K562 (cell line): ENCODE results near the gene KIF5C. TPM values are rescaled to one million over a fixed set of nuclear protein-coding genes. Genes with fewer than 3 reads are reported as not detected.
A peak's percentile ranks its signal among the peaks of the same experiment; 100 is the strongest.

ENCODE experiments used
- ATAC-seq: fragments of 200-7000 bp; cut with Tn5 transposase; 3 replicates; pipeline ENCODE4 v1.9.1; 2020; ENCODE audit warnings: moderate library complexity
- BruUV-seq: library from RNA; stranded (reverse); fragments of 400-500 nt; replicated peaks from 2 replicates; lab custom pipeline; 2021; lab: Mats Ljungman, UMichigan
- CTCF ChIA-PET: fragments of 300-600 bp; formaldehyde crosslinking; extraction: SDS; loops from one replicate; lab custom pipeline; 2021; ENCODE audit warnings: low intra/inter-chr PET ratio; lab: Yijun Ruan, JAX
- POLR2A ChIA-PET: fragments of 300-600, 350-650 bp; sonication (Branson Sonifier 250); formaldehyde crosslinking; extraction: SDS; loops from one replicate; lab custom pipeline; 2021; ENCODE audit warnings: antibody characterized with exemption, inconsistent platforms; lab: Yijun Ruan, JAX
- DNase-seq, 4 experiments: peaks; one replicate each; pipeline versions ENCODE4 v3.0.0 to v3.0.0-alpha.2; 2011 to 2018; ENCODE audit warnings: low spot score in 3 of 4, mixed read lengths in 3 of 4; ENCODE audit errors: extremely low read depth in 1 of 4
- FAIRE-seq: peaks from 2 replicates; lab custom pipeline; 2011; peaks lifted over from hg19 to GRCh38; lab: Jason Lieb, UNC
- H2AFZ ChIP-seq: 2 replicates; pipeline ENCODE4 v1.6.0; 2011; ENCODE audit warnings: low read depth, low read length, control low read depth, inconsistent platforms
- H3K27ac ChIP-seq: fragments of 200-600 bp; 3 replicates; pipeline ENCODE4 v1.8.0; 2011; ENCODE audit warnings: low read depth, mild to moderate bottlenecking, control low read depth, inconsistent platforms, low read length, moderate library complexity, mixed read lengths; ENCODE audit errors: extremely low read depth
- H3K27me3 ChIP-seq, 2 experiments: fragments of 300-600 bp in 1 of 2; 2 replicates in 1 of 2; 3 replicates in 1 of 2; pipeline versions ENCODE4 v1.6.0 to v1.8.0; 2011; ENCODE audit warnings: inconsistent platforms in 2 of 2, low read length in 2 of 2, mild to moderate bottlenecking in 1 of 2, mixed read lengths in 1 of 2, moderate library complexity in 1 of 2; ENCODE audit not compliant: control insufficient read depth in 2 of 2, insufficient read depth in 2 of 2
- H3K36me3 ChIP-seq: fragments of 300-600 bp; 3 replicates; pipeline ENCODE4 v1.8.0; 2011; ENCODE audit warnings: mild to moderate bottlenecking, low read length, inconsistent platforms; ENCODE audit not compliant: control insufficient read depth, insufficient read depth
- H3K4me1 ChIP-seq, 2 experiments: fragments of 200-600 bp in 1 of 2; replicated peaks in 1 of 2; 2 replicates in 1 of 2; 3 replicates in 1 of 2; pipeline versions ENCODE4 v1.5.1 to v1.8.0; 2011; ENCODE audit warnings: inconsistent platforms in 2 of 2, low read length in 2 of 2, mild to moderate bottlenecking in 1 of 2, mixed read lengths in 1 of 2, moderate library complexity in 1 of 2; ENCODE audit not compliant: control insufficient read depth in 2 of 2, insufficient read depth in 2 of 2
- H3K4me2 ChIP-seq: 2 replicates; pipeline ENCODE4 v1.6.1; 2011; ENCODE audit warnings: low read length, control low read depth, inconsistent platforms, mixed read lengths; ENCODE audit not compliant: insufficient read depth
- H3K4me3 ChIP-seq: fragments of 200-600 bp; sonication (generic), shearing (Covaris generic); 2 replicates; pipeline ENCODE4 v1.5.1; 2016; ENCODE audit warnings: control low read depth, inconsistent platforms
- H3K79me2 ChIP-seq: fragments of 200-600 bp; 3 replicates; pipeline ENCODE4 v1.8.0; 2011; ENCODE audit warnings: low read length, inconsistent platforms; ENCODE audit not compliant: control insufficient read depth, insufficient read depth
- H3K9ac ChIP-seq, 2 experiments: 2 replicates each; pipeline versions ENCODE4 v1.6.0 to v1.6.1; 2011; ENCODE audit warnings: low read depth in 2 of 2, low read length in 2 of 2, control low read depth in 1 of 2, inconsistent platforms in 1 of 2, mild to moderate bottlenecking in 1 of 2, mixed read lengths in 1 of 2; ENCODE audit not compliant: insufficient read depth in 1 of 2
- H3K9me1 ChIP-seq: one replicate; pipeline ENCODE4 v1.6.0; 2011; ENCODE audit warnings: inconsistent platforms, mild to moderate bottlenecking, low read length, moderate library complexity; ENCODE audit not compliant: control insufficient read depth, insufficient read depth
- H3K9me3 ChIP-seq: replicated peaks from 2 replicates; pipeline ENCODE4 v1.5.1; 2011; ENCODE audit warnings: low read depth, low read length, inconsistent platforms; ENCODE audit not compliant: control insufficient read depth, insufficient read depth
- H4K20me1 ChIP-seq: replicated peaks from 2 replicates; pipeline ENCODE4 v1.6.1; 2011; ENCODE audit warnings: low read length, inconsistent platforms, mixed read lengths; ENCODE audit not compliant: control insufficient read depth, insufficient read depth
- C11orf30 ChIP-seq: fragments of 450-650 bp; IDR thresholded peaks from 2 replicates; pipeline ENCODE4 v1.6.1; 2016; ENCODE audit warnings: low read depth, mild to moderate bottlenecking
- HNRNPLL ChIP-seq: fragments of 200-400 bp; formaldehyde crosslinking; IDR thresholded peaks from 2 replicates; pipeline ENCODE4 v1.6.1; 2017; ENCODE audit warnings: low read length, low read depth, mild to moderate bottlenecking; ENCODE audit not compliant: poor library complexity, severe bottlenecking
- IRF9 ChIP-seq: fragments of 450-650 bp; IDR thresholded peaks from 2 replicates; pipeline ENCODE4 v1.6.1; 2016; ENCODE audit warnings: missing biosample characterization, missing genetic modification characterization
- LARP7 ChIP-seq: fragments of 450-650 bp; IDR thresholded peaks from 2 replicates; pipeline ENCODE4 v1.6.1; 2016
- NFIC ChIP-seq: fragments of 450-650 bp; IDR thresholded peaks from 2 replicates; pipeline ENCODE4 v1.6.1; 2017; ENCODE audit warnings: mild to moderate bottlenecking, inconsistent platforms
- PHB ChIP-seq: fragments of 250-450 bp; sonication (Bioruptor Pico); IDR thresholded peaks from 2 replicates; pipeline ENCODE4 v1.5.0; 2021
- RFX5 ChIP-seq: IDR thresholded peaks from 2 replicates; pipeline ENCODE4 v1.6.1; 2011; ENCODE audit warnings: low read depth, mild to moderate bottlenecking, improper control_type of control experiment, low read length
- TFE3 ChIP-seq: fragments of 450-650 bp; formaldehyde crosslinking; IDR thresholded peaks from 2 replicates; pipeline ENCODE4 v1.4.0; 2020; ENCODE audit warnings: mild to moderate bottlenecking, mixed read lengths
- UBTF ChIP-seq, 2 experiments: IDR thresholded peaks; 2 replicates each; pipeline ENCODE4 v1.6.1; 2012; ENCODE audit warnings: improper control_type of control experiment in 2 of 2, low read depth in 2 of 2, low read length in 2 of 2, borderline replicate concordance in 1 of 2
- ZNF384 ChIP-seq: IDR thresholded peaks from 2 replicates; pipeline ENCODE4 v1.6.1; 2012; ENCODE audit warnings: low read depth, low read length, improper control_type of control experiment
- ZNF511 ChIP-seq: sonication (generic); formaldehyde crosslinking; IDR thresholded peaks from 2 replicates; pipeline ENCODE4 v1.8.0; 2022; ENCODE audit warnings: mild to moderate bottlenecking, missing genetic modification reagents
- WGBS: fragments of 100-300 bp; shearing (Covaris generic); methylation state at CpG from one replicate; pipeline ENCODE4 v1.1.6; 2016; ENCODE audit warnings: low coverage, mixed read lengths; ENCODE audit not compliant: insufficient coverage; ENCODE audit errors: missing lambda C conversion rate; 5-methylcytosine and 5-hydroxymethylcytosine counted together
- in situ Hi-C: fragments of 300-500 bp; cut with MboI; formaldehyde crosslinking; loops from 4 replicates; pipeline ENCODE4 v1.15.0; 2018; ENCODE audit warnings: inconsistent platforms, mixed read lengths
- intact Hi-C: fragments of 100-400 bp; cut with micrococcal nuclease; formaldehyde crosslinking; loops from 2 replicates; pipeline ENCODE4 v1.14.2; 2022
- polyA plus RNA-seq, 8 experiments: library from polyadenylated mRNA; depleted of rRNA in 4 of 8; stranded (reverse) in 5 of 8; unstranded in 3 of 8; fragments of >200 nt; fragmentation: Nextera tagmentation in 2 of 8; fragmentation: Illumina TruSeq in 1 of 8; extraction: Ambion mirVana in 2 of 8; extraction: Trizol in 1 of 8; gene quantifications; 2 replicates each; pipeline versions ENCODE4 v1.2.1 to v1.2.3, GENCODE V29; 2011 to 2014; ENCODE audit warnings: inconsistent platforms in 1 of 8, missing spikeins in 1 of 8
- total RNA-seq, 7 experiments: library from RNA; depleted of rRNA in 6 of 7; stranded (reverse); fragments of >200 nt in 6 of 7; fragmentation: Illumina TruSeq in 2 of 7; extraction: Trizol in 2 of 7; gene quantifications; 2 replicates each; pipeline versions ENCODE4 v1.2.1 to v1.2.3, GENCODE V29; 2011 to 2021; ENCODE audit warnings: low replicate concordance in 1 of 7

The KIF5C gene
- total and polyA plus RNA-seq, 9 of the 15 experiments (the other 6 are each of a cell fraction or from before 2014, with no cell fraction given), result 0.01 to 0.09 (median 0.01) TPM; not detected in 6

- no peak overlapping the region for H3K9ac ChIP-seq
- no peaks in the 10 kb centered on the region for H3K36me3 ChIP-seq
- H3K27ac ChIP-seq, result no peak overlapping the region
- H3K4me3 ChIP-seq, result no peak overlapping the region
- no peak for ATAC-seq
- H4K20me1 ChIP-seq, result no peaks in the 10 kb centered on the region
- BruUV-seq, result no TSS peak
- ChIA-PET POLR2A (interaction anchor here (1.0 to 1.2 kb wide), 2 partner anchors 13 to 29 kb away, joined by 3 read pairs; no protein-coding TSS in a partner anchor), CTCF (no interaction called here)
- under 1% methylated on average over 8 of the region's 8 CpGs for whole genome bisulfite sequencing
- TF ChIP-seq PHB (CRISPR knock-in tag) (no peak), ZNF511 (CRISPR knock-in tag) (no peak), HNRNPLL (no peak), UBTF (IDR thresholded peaks at IDR 0.05; ENCODE audit: borderline replicate concordance in 1 of 2, low read depth in 2 of 2, low read length in 2 of 2) (no peak), TFE3 (CRISPR knock-in tag) (no peak), ZNF384 (no peak), NFIC (no peak), IRF9 (tag) (no peak), RFX5 (no peak), LARP7 (no peak), C11orf30 (no peak)
- no peaks in the 10 kb centered on the region for H3K9me1 ChIP-seq
- H3K4me2 ChIP-seq, result no peak overlapping the region
- no peaks in the 10 kb centered on the region for H3K9me3 ChIP-seq
- DNase-seq, result no peak
- no peak overlapping the region for H2AFZ ChIP-seq
- in situ Hi-C loops, result no loop called here
- peak; percentile 23 for FAIRE-seq
- no peaks in the 10 kb centered on the region for H3K79me2 ChIP-seq
- H3K4me1 ChIP-seq, result no peaks in the 10 kb centered on the region; a peak in 1 of 5 replicates
- no peaks in the 10 kb centered on the region for H3K27me3 ChIP-seq
- intact Hi-C loops, result no loop called here
Measured at GRCh38 chr2:148913492-148913891, 38.5 kb downstream of the KIF5C start.
